Heart left ventricle (tissue), 16 donors: ENCODE measurements around the gene SLC22A23. TPM values are rescaled to one million over a fixed set of nuclear protein-coding genes. Genes with fewer than 3 reads are reported as not detected.

Experiments
- ATAC-seq, 4 donors: fragments of 200-7000 bp; cut with Tn5 transposase; one replicate each; pipeline ENCODE4 v1.9.1; 2020 to 2022; ENCODE audit warnings: moderate library complexity in 4 of 4, mild to moderate bottlenecking in 3 of 4, moderate number of reproducible peaks in 1 of 4
- DNase-seq, 5 donors: peaks; one replicate each; pipeline ENCODE4 v3.0.0-alpha.2; 2020
- H3K27ac ChIP-seq, 12 donors: fragments of 200-600 bp; sonication (generic) in 4 of 12; one replicate each; pipeline versions ENCODE4 v1.5.0 to v1.8.0; 2016 to 2022; ENCODE audit warnings: mild to moderate bottlenecking in 2 of 12
- H3K27me3 ChIP-seq, 9 donors: fragments of 200-600 bp; sonication (generic) in 2 of 9; one replicate each; pipeline versions ENCODE4 v1.5.1 to v1.8.0; 2016 to 2022; ENCODE audit warnings: mild to moderate bottlenecking in 3 of 9
- H3K36me3 ChIP-seq, 9 donors: fragments of 200-600 bp; sonication (generic) in 2 of 9; one replicate each; pipeline versions ENCODE4 v1.5.0 to v1.8.0; 2018 to 2022; ENCODE audit warnings: mild to moderate bottlenecking in 2 of 9
- H3K4me1 ChIP-seq, 12 donors: fragments of 200-600 bp; sonication (generic) in 4 of 12; one replicate each; pipeline versions ENCODE4 v1.5.0 to v1.8.0; 2016 to 2022; ENCODE audit warnings: mild to moderate bottlenecking in 3 of 12
- H3K4me3 ChIP-seq, 12 donors: fragments of 200-600 bp; sonication (generic) in 4 of 12; one replicate each; pipeline versions ENCODE4 v1.5.0 to v1.8.0; 2017 to 2022; ENCODE audit warnings: mild to moderate bottlenecking in 9 of 12, moderate library complexity in 4 of 12
- H3K9me3 ChIP-seq, 12 donors: fragments of 200-600 bp; sonication (generic) in 4 of 12; one replicate each; pipeline versions ENCODE4 v1.5.0 to v1.8.0; 2016 to 2022; ENCODE audit warnings: mild to moderate bottlenecking in 1 of 12
- POLR2A ChIP-seq, 2 donors: fragments of 450-650 bp; IDR thresholded peaks; one replicate each; pipeline ENCODE4 v1.6.1; 2017; ENCODE audit warnings: antibody characterized with exemption in 2 of 2, mild to moderate bottlenecking in 2 of 2, moderate library complexity in 2 of 2
- WGBS, 4 donors: extraction: QIAGEN DNeasy Blood & Tissue Kit in 2 of 4; methylation state at CpG; one replicate each; pipeline versions ENCODE4 v1.1.5 to v1.1.7; 2013 to 2018; 5-methylcytosine and 5-hydroxymethylcytosine counted together
- intact Hi-C, 10 donors: fragments of 100-400 bp; cut with DNase I; formaldehyde crosslinking; loops; one replicate each; pipeline versions ENCODE4 v1.11.1 to v1.14.2; 2022
- polyA plus RNA-seq, 2 donors: library from polyadenylated mRNA; stranded (reverse); fragments of 200-250 nt; gene quantifications; one replicate each; pipeline ENCODE4 v1.2.3, GENCODE V29; 2013
- total RNA-seq, 9 donors: library from RNA; depleted of rRNA in 2 of 9; stranded (reverse); fragments of >200 nt in 2 of 9; fragmentation: NEBNext Ultra II Directional in 3 of 9; extraction: Animal tissue kit (Norgen Biotek cat#: 25700) in 3 of 9; gene quantifications; one replicate each; pipeline versions ENCODE4 v1.1.0 to v1.2.4, GENCODE V29; 2016 to 2023
- TF ChIP-seq, protein P1 (sequence below), 12 donors: fragments of 200-600 bp; sonication (generic) in 4 of 12; IDR thresholded peaks; one replicate each; pipeline versions ENCODE4 v1.5.0 to v1.8.0; 2018 to 2022; ENCODE audit warnings: antibody characterized with exemption in 12 of 12, mild to moderate bottlenecking in 5 of 12
- donor health status: ischemic (EF 13 %, LVEDD 7.1; RV severe dilation, severe dysfunction).
- donor health status: healthy with polysubstance abuse.
- donor health status: DM: no; HTN: yes; CAD: no.
- donor health status: DM: no; HTN: no; CAD: no.
- donor health status: ischemic (EF 25% LVEDD 6.9; RV normal size, moderate dysfunction).
- donor health status: ischemic (EF 25% LVEDD 5.7; RV mildly dilated, moderate dysfunction).
- donor health status: healthy.
- donor health status: DM: yes; HTN: yes; CAD: no.
- donor health status: ischemic (EF 35%, LVEDD 5.7; RV mildly dilated, moderate dysfunction).
- donor health status: nonischemic (EF 11% LVEDD 7.7; RV severe dilation, severe dysfunction).
- donor health status: DM: yes; HTN: yes; CAD: no.
- donor health status: PGD.
- donor health status: ischemic (EF 29% LVEDD 5.4; RV normal size, mild dysfunction).
- donor health status: nonischemic (EF 23%, LVEDD 6.1; RV moderate dilation, normal function).

SLC22A23 gene
- total and polyA plus RNA-seq, 11 donors, result 2.9 to 12.4 (median 5.2) TPM

DNA sequence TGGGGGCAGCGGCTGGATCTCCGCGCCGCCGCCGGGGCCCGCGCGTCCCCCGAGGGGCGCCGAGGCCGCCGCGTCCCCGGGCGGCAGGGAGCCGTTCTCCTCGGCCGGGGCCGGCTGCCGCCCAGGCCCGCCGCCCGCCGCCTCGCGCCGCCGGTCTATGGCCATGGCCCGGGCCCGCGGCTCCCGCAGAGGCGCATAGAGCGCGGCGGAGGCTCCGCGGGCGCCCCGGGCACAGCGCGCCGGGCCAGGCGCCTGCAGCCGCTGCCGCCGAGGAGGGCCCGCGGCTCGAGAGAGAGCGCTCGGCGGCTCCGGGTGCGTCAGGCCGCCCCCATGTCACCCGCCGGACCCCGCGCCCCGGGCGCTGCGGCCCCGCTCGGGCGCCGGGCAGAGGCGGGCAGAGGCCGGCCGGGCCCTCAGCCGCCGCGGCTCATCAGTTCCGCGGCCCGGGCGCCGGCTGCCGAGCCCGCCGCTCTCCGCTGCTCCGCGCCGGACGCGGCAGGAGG is 404 bp downstream of the SLC22A23 start:
- intact Hi-C loops, result loop anchor here in 9 of 10 donors (5.0 to 10.0 kb wide), 6 partner anchors 162 to 278 kb away; no protein-coding TSS in a partner anchor
- no peak for DNase-seq
- H3K4me3 ChIP-seq, result peak overlapping the region; percentile 54 to 84 (median 64)
- H3K27me3 ChIP-seq, result peaks cover 0 to 60% (median 3%) of the 10 kb centered on the region in 9 donors
- TF ChIP-seq, protein P1, sequence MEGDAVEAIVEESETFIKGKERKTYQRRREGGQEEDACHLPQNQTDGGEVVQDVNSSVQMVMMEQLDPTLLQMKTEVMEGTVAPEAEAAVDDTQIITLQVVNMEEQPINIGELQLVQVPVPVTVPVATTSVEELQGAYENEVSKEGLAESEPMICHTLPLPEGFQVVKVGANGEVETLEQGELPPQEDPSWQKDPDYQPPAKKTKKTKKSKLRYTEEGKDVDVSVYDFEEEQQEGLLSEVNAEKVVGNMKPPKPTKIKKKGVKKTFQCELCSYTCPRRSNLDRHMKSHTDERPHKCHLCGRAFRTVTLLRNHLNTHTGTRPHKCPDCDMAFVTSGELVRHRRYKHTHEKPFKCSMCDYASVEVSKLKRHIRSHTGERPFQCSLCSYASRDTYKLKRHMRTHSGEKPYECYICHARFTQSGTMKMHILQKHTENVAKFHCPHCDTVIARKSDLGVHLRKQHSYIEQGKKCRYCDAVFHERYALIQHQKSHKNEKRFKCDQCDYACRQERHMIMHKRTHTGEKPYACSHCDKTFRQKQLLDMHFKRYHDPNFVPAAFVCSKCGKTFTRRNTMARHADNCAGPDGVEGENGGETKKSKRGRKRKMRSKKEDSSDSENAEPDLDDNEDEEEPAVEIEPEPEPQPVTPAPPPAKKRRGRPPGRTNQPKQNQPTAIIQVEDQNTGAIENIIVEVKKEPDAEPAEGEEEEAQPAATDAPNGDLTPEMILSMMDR (IDR thresholded peaks at IDR 0.05), result no peak
- TF ChIP-seq POLR2A (IDR thresholded peaks at IDR 0.05), result no peak
- peak overlapping the region in 2 of 12 donors; percentile 59 to 82 for H3K27ac ChIP-seq
- H3K9me3 ChIP-seq, result no peaks in the 10 kb centered on the region
- 0% methylated on average over 9 to 89 of the region's 89 CpGs for WGBS, 4 donors
- H3K4me1 ChIP-seq, result peaks cover 0 to 41% (median 29%) of the 10 kb centered on the region in 12 donors
- no peaks in the 10 kb centered on the region for H3K36me3 ChIP-seq
- no peak for ATAC-seq

DNA sequence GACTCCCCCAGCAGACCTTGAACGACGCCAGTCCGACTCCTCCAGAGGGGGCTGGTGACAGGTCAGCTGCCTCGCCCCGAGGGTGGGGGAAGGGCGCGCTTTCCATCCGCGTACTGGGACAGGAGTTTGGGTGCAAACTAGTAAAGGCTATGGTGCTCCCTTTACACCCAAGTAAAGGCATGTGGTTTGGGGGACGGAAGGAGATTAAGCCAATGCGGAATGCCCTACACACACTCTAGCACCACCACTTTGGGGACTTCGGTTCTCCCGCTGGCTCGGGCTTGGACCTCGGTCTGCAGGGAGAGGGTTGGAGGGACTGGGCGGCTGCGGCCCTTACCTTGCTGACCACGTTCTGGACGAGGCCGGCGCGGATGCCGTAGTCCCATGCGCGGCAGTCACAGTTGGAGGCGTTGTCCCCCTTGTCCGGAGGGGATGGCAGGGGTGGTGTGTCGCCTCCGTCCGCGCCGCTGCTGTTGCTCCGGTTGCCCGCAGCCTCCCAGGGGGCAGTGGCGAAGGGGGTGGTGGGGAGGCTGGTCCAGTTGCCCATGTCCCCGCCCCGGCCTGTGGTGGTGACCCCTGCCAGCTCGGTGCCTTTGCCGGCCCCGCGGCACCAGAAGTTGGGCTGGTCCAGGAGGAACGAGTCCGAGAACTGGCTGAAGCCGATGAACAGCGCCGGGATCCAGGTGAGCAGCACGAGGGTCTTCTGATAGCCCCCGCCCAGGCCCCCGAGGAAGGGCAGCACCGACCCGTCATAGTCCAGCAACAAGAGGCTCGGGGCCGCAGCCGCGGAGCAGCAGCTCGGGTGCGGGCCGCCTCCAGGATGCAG is 1.1 kb downstream of the SLC22A23 start:
- 2 to 9% (median 3%) methylated on average over 10 to 58 of the region's 58 CpGs for WGBS, 4 donors
- Histone ChIP-seq H3K27me3 (peaks cover 0 to 60% (median 3%) of the 10 kb centered on the region in 9 donors), H3K4me3 (peak overlapping the region; percentile 54 to 84 (median 62)), H3K4me1 (peaks cover 0 to 41% (median 29%) of the 10 kb centered on the region in 12 donors), H3K27ac (peak overlapping the region in 2 of 12 donors; percentile 3 to 53), H3K9me3 (no peaks in the 10 kb centered on the region), H3K36me3 (no peaks in the 10 kb centered on the region)
- DNase-seq, result peak; percentile 18 to 69 (median 29)
- no peak for TF ChIP-seq POLR2A (IDR thresholded peaks at IDR 0.05)
- TF ChIP-seq, protein P1 (IDR thresholded peaks at IDR 0.05), result no peak
- ATAC-seq, result peak in 3 of 4 donors; percentile 13 to 17 (median 17)
- intact Hi-C loops, result loop anchor here in 9 of 10 donors (5.0 to 10.0 kb wide), 6 partner anchors 161 to 279 kb away; no protein-coding TSS in a partner anchor

DNA sequence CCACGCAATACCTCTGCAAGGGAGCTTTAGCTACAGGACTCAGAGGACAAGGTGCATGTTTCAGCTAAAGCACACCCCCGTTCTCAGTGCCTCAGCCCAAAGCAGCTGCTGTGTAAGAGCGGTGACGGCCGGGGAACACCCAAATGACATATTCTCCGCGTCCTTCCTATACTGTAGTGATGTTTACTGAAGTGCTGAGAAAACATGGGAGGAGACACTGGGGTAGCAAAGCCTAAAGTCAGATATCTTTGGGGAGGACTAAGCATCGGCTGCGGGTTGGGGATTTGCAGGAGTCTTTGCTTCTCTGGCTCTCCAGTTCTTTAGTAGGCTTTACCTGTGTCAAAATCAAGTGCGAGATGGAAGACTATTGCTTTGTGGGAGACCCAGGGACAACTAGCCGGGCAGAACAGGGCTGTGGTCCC is 1.7 kb downstream of the SLC22A23 start:
- 37 to 52% (median 46%) methylated on average over 11 of the region's 11 CpGs for WGBS, 4 donors
- peaks cover 0 to 60% (median 3%) of the 10 kb centered on the region in 9 donors for H3K27me3 ChIP-seq
- no peak overlapping the region for H3K27ac ChIP-seq
- no peaks in the 10 kb centered on the region for H3K36me3 ChIP-seq
- ATAC-seq (no peak), DNase-seq (no peak)
- peaks cover 0 to 41% (median 29%) of the 10 kb centered on the region in 12 donors for H3K4me1 ChIP-seq
- TF ChIP-seq, protein P1 (IDR thresholded peaks at IDR 0.05), result no peak
- TF ChIP-seq POLR2A (IDR thresholded peaks at IDR 0.05), result no peak
- peak overlapping the region; percentile 54 to 84 (median 62) for H3K4me3 ChIP-seq
- no peaks in the 10 kb centered on the region for H3K9me3 ChIP-seq
- intact Hi-C loops, result loop anchor here in 9 of 10 donors (5.0 to 10.0 kb wide), 6 partner anchors 160 to 280 kb away; no protein-coding TSS in a partner anchor
